HepG2 (cell line): ENCODE data around the gene ZNF846. TPM values are rescaled to one million over a fixed set of nuclear protein-coding genes. Genes with fewer than 3 reads are reported as not detected.

Source experiments
- ATAC-seq: fragments of 200-7000 bp; cut with Tn5 transposase; 3 replicates; pipeline ENCODE4 v1.9.1; 2020; ENCODE audit warnings: mild to moderate bottlenecking, moderate library complexity
- BruUV-seq: library from RNA; stranded (reverse); fragments of 400-500 nt; replicated peaks from 2 replicates; lab custom pipeline; 2021; lab: Mats Ljungman, UMichigan
- CTCF ChIA-PET: fragments of 300-600 bp; formaldehyde crosslinking; extraction: SDS; loops from one replicate; lab custom pipeline; 2021; ENCODE audit warnings: low total read pairs, inconsistent platforms, low intra/inter-chr PET ratio; lab: Yijun Ruan, JAX
- POLR2A ChIA-PET: fragments of 350-600 bp; sonication (Branson Sonifier 250); formaldehyde crosslinking; loops from one replicate; lab custom pipeline; 2020; ENCODE audit warnings: antibody characterized with exemption, inconsistent platforms; lab: Yijun Ruan, JAX
- DNase-seq: peaks from one replicate; pipeline ENCODE4 v3.0.0-alpha.2; 2015; ENCODE audit warnings: low spot score
- FAIRE-seq: peaks from 3 replicates; lab custom pipeline; 2011; peaks lifted over from hg19 to GRCh38; lab: Jason Lieb, UNC
- H2AFZ ChIP-seq: one replicate; pipeline ENCODE4 v1.6.1; 2011; ENCODE audit warnings: low read length, inconsistent platforms
- H3K27ac ChIP-seq: fragments of 300-600 bp; 3 replicates; pipeline ENCODE4 v1.8.0; 2011; ENCODE audit warnings: mixed run types, mild to moderate bottlenecking, mixed read lengths, low read length, inconsistent platforms; ENCODE audit not compliant: insufficient read depth; ENCODE audit errors: extremely low read length
- H3K27me3 ChIP-seq, 2 experiments: fragments of 200-600 bp in 1 of 2; 2 replicates in 1 of 2; 3 replicates in 1 of 2; pipeline versions ENCODE4 v1.6.0 to v1.8.0; 2011; ENCODE audit warnings: low read length in 2 of 2, mild to moderate bottlenecking in 2 of 2, moderate library complexity in 2 of 2, inconsistent platforms in 1 of 2; ENCODE audit not compliant: insufficient read depth in 2 of 2, control insufficient read depth in 1 of 2
- H3K36me3 ChIP-seq, 2 experiments: fragments of 200-600 bp in 1 of 2; replicated peaks in 1 of 2; 2 replicates in 1 of 2; 3 replicates in 1 of 2; pipeline versions ENCODE4 v1.5.1 to v1.8.0; 2011; ENCODE audit warnings: low read length in 2 of 2, inconsistent platforms in 1 of 2; ENCODE audit not compliant: insufficient read depth in 2 of 2, control insufficient read depth in 1 of 2
- H3K4me1 ChIP-seq: 2 replicates; pipeline ENCODE4 v1.5.1; 2012; ENCODE audit warnings: low read length, inconsistent platforms; ENCODE audit not compliant: insufficient read depth
- H3K4me2 ChIP-seq: 2 replicates; pipeline ENCODE4 v1.6.0; 2011; ENCODE audit warnings: low read depth, low read length, inconsistent platforms
- H3K4me3 ChIP-seq, 3 experiments: fragments of 200-600 bp in 1 of 3; sonication (generic), shearing (Covaris generic) in 1 of 3; replicated peaks in 1 of 3; 2 replicates each; pipeline ENCODE4 v1.5.1; 2011 to 2016; ENCODE audit warnings: low read length in 3 of 3, inconsistent platforms in 2 of 3, low read depth in 2 of 3, mild to moderate bottlenecking in 2 of 3, control low read depth in 1 of 3, mixed read lengths in 1 of 3; ENCODE audit not compliant: insufficient read depth in 1 of 3
- H3K79me2 ChIP-seq: one replicate; pipeline ENCODE4 v1.6.1; 2011; ENCODE audit warnings: low read length, inconsistent platforms; ENCODE audit not compliant: insufficient read depth
- H3K9ac ChIP-seq: 2 replicates; pipeline ENCODE4 v1.6.0; 2011; ENCODE audit warnings: mild to moderate bottlenecking, low read depth, low read length, inconsistent platforms; ENCODE audit not compliant: insufficient read depth
- H3K9me3 ChIP-seq: 2 replicates; pipeline ENCODE4 v1.5.1; 2012; ENCODE audit warnings: mild to moderate bottlenecking, low read length
- H4K20me1 ChIP-seq: 2 replicates; pipeline ENCODE4 v1.6.0; 2011; ENCODE audit warnings: inconsistent platforms, mild to moderate bottlenecking, low read length, moderate library complexity; ENCODE audit not compliant: insufficient read depth
- AGO1 ChIP-seq: fragments of 200-400 bp; formaldehyde crosslinking; IDR thresholded peaks from 2 replicates; pipeline ENCODE4 v1.6.1; 2017; ENCODE audit warnings: mild to moderate bottlenecking, low read depth, low read length, moderate library complexity; ENCODE audit not compliant: poor library complexity, severe bottlenecking
- CCDC6 ChIP-seq: sonication (generic); formaldehyde crosslinking; IDR thresholded peaks from 2 replicates; pipeline ENCODE4 v1.8.1; 2022; ENCODE audit warnings: mild to moderate bottlenecking, missing genetic modification reagents, moderate library complexity
- ETV5 ChIP-seq: IDR thresholded peaks from 2 replicates; pipeline ENCODE4 v1.6.1; 2018; ENCODE audit warnings: missing biosample characterization, missing genetic modification reagents, inconsistent platforms, borderline replicate concordance
- GMEB1 ChIP-seq: sonication (generic); formaldehyde crosslinking; IDR thresholded peaks from 2 replicates; pipeline ENCODE4 v1.5.1; 2020; ENCODE audit warnings: missing genetic modification reagents, mild to moderate bottlenecking, borderline replicate concordance
- HNRNPK ChIP-seq: fragments of 200-400 bp; formaldehyde crosslinking; IDR thresholded peaks from 2 replicates; pipeline ENCODE4 v1.6.1; 2018; ENCODE audit warnings: low read length, low read depth, moderate library complexity, mild to moderate bottlenecking; ENCODE audit not compliant: poor library complexity, severe bottlenecking
- IRF2 ChIP-seq: IDR thresholded peaks from 2 replicates; pipeline ENCODE4 v1.6.1; 2018; ENCODE audit warnings: missing genetic modification reagents, missing compliant biosample characterization
- MTERF4 ChIP-seq: sonication (generic); formaldehyde crosslinking; IDR thresholded peaks from 2 replicates; pipeline ENCODE4 v1.8.0; 2023; ENCODE audit warnings: mild to moderate bottlenecking, missing genetic modification reagents
- MXD1 ChIP-seq: sonication (generic); formaldehyde crosslinking; IDR thresholded peaks from 2 replicates; pipeline ENCODE4 v1.4.0; 2020; ENCODE audit warnings: mild to moderate bottlenecking, missing genetic modification reagents
- NFAT5 ChIP-seq: sonication (generic); formaldehyde crosslinking; IDR thresholded peaks from 2 replicates; pipeline ENCODE4 v1.4.0; 2020; ENCODE audit warnings: missing genetic modification reagents
- SMAD1 ChIP-seq: sonication (generic); formaldehyde crosslinking; IDR thresholded peaks from 2 replicates; pipeline ENCODE4 v1.4.0; 2020; ENCODE audit warnings: missing genetic modification reagents, low read depth, mild to moderate bottlenecking, borderline replicate concordance
- SMC3 ChIP-seq: IDR thresholded peaks from 2 replicates; pipeline ENCODE4 v1.6.1; 2011; ENCODE audit warnings: low read length, improper control_type of control experiment
- ZEB1 ChIP-seq: IDR thresholded peaks from 2 replicates; pipeline ENCODE4 v1.6.1; 2012; ENCODE audit warnings: mild to moderate bottlenecking, low read depth, inconsistent platforms; ENCODE audit not compliant: insufficient replicate concordance
- ZNF274 ChIP-seq: sonication (generic); formaldehyde crosslinking; IDR thresholded peaks from 2 replicates; pipeline ENCODE4 v1.5.1; 2020; ENCODE audit warnings: mild to moderate bottlenecking, missing genetic modification reagents
- ZNF44 ChIP-seq: sonication (generic); formaldehyde crosslinking; IDR thresholded peaks from 2 replicates; pipeline ENCODE4 v1.5.1; 2020; ENCODE audit warnings: mild to moderate bottlenecking, missing genetic modification reagents
- ZNF790 ChIP-seq: sonication (generic); formaldehyde crosslinking; IDR thresholded peaks from 2 replicates; pipeline ENCODE4 v1.8.0; 2022; ENCODE audit warnings: missing genetic modification reagents, mild to moderate bottlenecking, borderline replicate concordance
- WGBS: methylation state at CpG from one replicate; pipeline ENCODE4 v1.1.6; 2017; ENCODE audit warnings: low lambda C conversion rate; 5-methylcytosine and 5-hydroxymethylcytosine counted together
- in situ Hi-C: cut with HindIII; loops from 2 replicates; pipeline ENCODE4 v1.10.0; 2017; ENCODE audit warnings: low pct_unique_long_range_greater_than_20kb; ENCODE audit not compliant: extremely low pct_ligation_motif_present
- intact Hi-C: fragments of 100-400 bp; cut with micrococcal nuclease; formaldehyde crosslinking; loops from one replicate; pipeline ENCODE4 v1.10.0; 2022; ENCODE audit not compliant: unreplicated experiment
- polyA plus RNA-seq, 8 experiments: library from polyadenylated mRNA; depleted of rRNA in 3 of 8; stranded (reverse) in 7 of 8; unstranded in 1 of 8; fragments of >200 nt; fragmentation: Illumina TruSeq in 4 of 8; extraction: Trizol in 4 of 8; gene quantifications; 2 replicates each; pipeline versions ENCODE4 v1.2.1 to v1.2.3, GENCODE V29; 2011 to 2016; ENCODE audit warnings: low read depth in 4 of 8, missing spikeins in 1 of 8, mixed read lengths in 1 of 8; ENCODE audit not compliant: insufficient read depth in 1 of 8
- total RNA-seq, 5 experiments: library from RNA; depleted of rRNA; stranded (reverse); fragments of >200 nt; fragmentation: Illumina TruSeq; extraction: Trizol; gene quantifications; 2 replicates each; pipeline ENCODE4 v1.2.3, GENCODE V29; 2016; ENCODE audit warnings: low read depth in 1 of 5

ZNF846 gene
- total and polyA plus RNA-seq, 2 of the 13 experiments (the other 11 are each of a cell fraction or from before 2014, with no cell fraction given) = 4.8 to 5.4 TPM

- POLR2A ChIA-PET = no interaction called here
- DNase-seq (no peak), ATAC-seq (no peak), FAIRE-seq (no peak)
- WGBS = 3% methylated on average over 4 of the region's 4 CpGs
- TF ChIP-seq CCDC6 = no peak
- no peak for TF ChIP-seq ZNF274 (CRISPR knock-in tag)
- no peak for TF ChIP-seq IRF2 (CRISPR knock-in tag)
- no peak for TF ChIP-seq HNRNPK
- no peak for TF ChIP-seq AGO1
- TF ChIP-seq MTERF4 (CRISPR knock-in tag) = no peak
- TF ChIP-seq ZNF44 (CRISPR knock-in tag) = no peak
- no peak for TF ChIP-seq ZEB1
- TF ChIP-seq NFAT5 = no peak
- no peak for TF ChIP-seq SMAD1 (CRISPR knock-in tag)
- no peak for TF ChIP-seq ZNF790
- no peak for TF ChIP-seq MXD1 (CRISPR knock-in tag)
- TF ChIP-seq ETV5 (CRISPR knock-in tag) = no peak
- no peak for TF ChIP-seq GMEB1 (CRISPR knock-in tag)
- no peak for TF ChIP-seq SMC3
- Histone ChIP-seq H3K36me3 (no peaks in the 10 kb centered on the region), H3K9ac (no peak overlapping the region), H3K4me2 (no peak overlapping the region), H3K4me1 (no peaks in the 10 kb centered on the region), H2AFZ (no peak overlapping the region), H3K27ac (no peak overlapping the region), H3K9me3 (no peaks in the 10 kb centered on the region), H3K79me2 (no peaks in the 10 kb centered on the region), H3K4me3 (no peak overlapping the region), H3K27me3 (peaks cover 2 to 19% of the 10 kb centered on the region in 2 experiments; a peak in 4 of 5 replicates), H4K20me1 (no peaks in the 10 kb centered on the region)
- BruUV-seq = no TSS peak
- CTCF ChIA-PET = no interaction called here
- intact Hi-C loops (no loop called here), in situ Hi-C loops (no loop called here)
These were observed 44.4 kb downstream of the ZNF846 start for GRCh38 chr19:9724157-9724556.
